OCI-LY3 (cell line): ENCODE measurements around the gene PALD1.

ENCODE experiments used
- EZH2phosphoT487 ChIP-seq: fragments of 200-600 bp; shearing (Covaris generic); IDR thresholded peaks from 2 replicates; pipeline ENCODE4 v1.6.1; 2018; ENCODE audit warnings: antibody characterized with exemption, mixed run types, low read depth
- TF ChIP-seq, protein P1 (sequence below): fragments of 200-600, 300-600 bp; sonication (generic); IDR thresholded peaks from 2 replicates; pipeline ENCODE4 v1.5.1; 2014; ENCODE audit warnings: antibody characterized with exemption, low read length, low read depth

DNA sequence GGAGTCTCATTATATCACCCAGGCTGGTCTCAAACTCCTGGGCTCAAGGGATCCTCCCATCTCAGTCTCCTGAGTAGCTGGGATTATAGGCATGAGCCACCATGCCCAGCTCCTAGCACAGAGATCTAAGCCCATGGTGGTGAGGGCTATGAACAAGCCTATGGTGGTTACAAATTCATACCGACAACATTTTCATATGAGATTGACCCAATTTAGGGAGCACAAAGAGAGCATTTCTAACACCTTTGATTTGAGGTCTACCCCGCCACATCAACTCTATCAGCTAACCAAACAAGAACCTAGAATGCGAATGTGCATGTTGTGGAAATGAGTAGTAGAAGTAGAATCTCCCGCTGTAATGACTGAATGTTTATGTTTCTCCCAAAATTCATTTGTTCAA is 138.2 kb downstream of the PALD1 start:
- TF ChIP-seq, protein P1, sequence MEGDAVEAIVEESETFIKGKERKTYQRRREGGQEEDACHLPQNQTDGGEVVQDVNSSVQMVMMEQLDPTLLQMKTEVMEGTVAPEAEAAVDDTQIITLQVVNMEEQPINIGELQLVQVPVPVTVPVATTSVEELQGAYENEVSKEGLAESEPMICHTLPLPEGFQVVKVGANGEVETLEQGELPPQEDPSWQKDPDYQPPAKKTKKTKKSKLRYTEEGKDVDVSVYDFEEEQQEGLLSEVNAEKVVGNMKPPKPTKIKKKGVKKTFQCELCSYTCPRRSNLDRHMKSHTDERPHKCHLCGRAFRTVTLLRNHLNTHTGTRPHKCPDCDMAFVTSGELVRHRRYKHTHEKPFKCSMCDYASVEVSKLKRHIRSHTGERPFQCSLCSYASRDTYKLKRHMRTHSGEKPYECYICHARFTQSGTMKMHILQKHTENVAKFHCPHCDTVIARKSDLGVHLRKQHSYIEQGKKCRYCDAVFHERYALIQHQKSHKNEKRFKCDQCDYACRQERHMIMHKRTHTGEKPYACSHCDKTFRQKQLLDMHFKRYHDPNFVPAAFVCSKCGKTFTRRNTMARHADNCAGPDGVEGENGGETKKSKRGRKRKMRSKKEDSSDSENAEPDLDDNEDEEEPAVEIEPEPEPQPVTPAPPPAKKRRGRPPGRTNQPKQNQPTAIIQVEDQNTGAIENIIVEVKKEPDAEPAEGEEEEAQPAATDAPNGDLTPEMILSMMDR: no peak
- TF ChIP-seq EZH2phosphoT487: no peak
